SK-N-SH (cell line): ENCODE data around the gene BTNL8.

Experiments used
- CTCF ChIP-seq: fragments of 200-600 bp; sonication (generic); IDR thresholded peaks from 2 replicates; pipeline ENCODE4 v1.6.1; 2017; ENCODE audit warnings: antibody characterized with exemption, mild to moderate bottlenecking, moderate library complexity
- EP300 ChIP-seq, 2 experiments: IDR thresholded peaks; 2 replicates each; pipeline versions ENCODE4 v1.4.0 to v1.6.1; 2012; ENCODE audit warnings: borderline replicate concordance in 1 of 2, low read depth in 1 of 2, low read length in 1 of 2
- EZH2phosphoT487 ChIP-seq: fragments of 200-600 bp; sonication (generic); IDR thresholded peaks from 2 replicates; pipeline ENCODE4 v1.6.1; 2017; ENCODE audit warnings: low read depth, mixed run types, mild to moderate bottlenecking, antibody characterized with exemption, moderate library complexity, borderline replicate concordance
- GATA2 ChIP-seq: sonication (generic); formaldehyde crosslinking; IDR thresholded peaks from 2 replicates; pipeline ENCODE4 v1.5.0; 2020; ENCODE audit warnings: mild to moderate bottlenecking, missing genetic modification reagents
- MXI1 ChIP-seq: IDR thresholded peaks from 2 replicates; pipeline ENCODE4 v1.6.1; 2012; ENCODE audit warnings: mild to moderate bottlenecking, low read depth, low read length, improper control_type of control experiment
- POLR2AphosphoS5 ChIP-seq: IDR thresholded peaks from 2 replicates; pipeline ENCODE4 v1.6.1; 2012; ENCODE audit warnings: low read depth, low read length
- RAD21 ChIP-seq: IDR thresholded peaks from 2 replicates; pipeline ENCODE4 v1.6.1; 2012; ENCODE audit warnings: mild to moderate bottlenecking, low read length
- RCOR1 ChIP-seq: fragments of 150-350 bp; IDR thresholded peaks from 2 replicates; pipeline ENCODE4 v1.6.1; 2017; ENCODE audit warnings: antibody characterized with exemption, low read length
- REST ChIP-seq: IDR thresholded peaks from 2 replicates; pipeline ENCODE4 v1.6.1; 2012; ENCODE audit warnings: mild to moderate bottlenecking, low read depth, low read length, moderate library complexity
- SIN3A ChIP-seq: IDR thresholded peaks from 2 replicates; pipeline ENCODE4 v1.6.1; 2012; ENCODE audit warnings: low read depth, mild to moderate bottlenecking, low read length, moderate library complexity, borderline replicate concordance
- SMC3 ChIP-seq: IDR thresholded peaks from 2 replicates; pipeline ENCODE4 v1.6.1; 2012; ENCODE audit warnings: low read depth, low read length, improper control_type of control experiment
- TAF1 ChIP-seq: IDR thresholded peaks from 2 replicates; pipeline ENCODE4 v1.6.1; 2012; ENCODE audit warnings: low read depth, mild to moderate bottlenecking, low read length, moderate library complexity, borderline replicate concordance
- USF1 ChIP-seq: IDR thresholded peaks from 2 replicates; pipeline ENCODE4 v1.4.0; 2012; ENCODE audit warnings: low read depth, borderline replicate concordance
- YY1 ChIP-seq: IDR thresholded peaks from 2 replicates; pipeline ENCODE4 v1.4.0; 2012; ENCODE audit warnings: low read depth, mild to moderate bottlenecking

GRCh38 chr5:180970336-180970735 lies 71.4 kb downstream of the BTNL8 start:
- TF ChIP-seq RCOR1: no peak
- TF ChIP-seq GATA2: no peak
- TF ChIP-seq CTCF: no peak
- no peak for TF ChIP-seq USF1
- no peak for TF ChIP-seq YY1
- no peak for TF ChIP-seq EP300 (IDR thresholded peaks at IDR 0.05; ENCODE audit: borderline replicate concordance in 1 of 2, low read depth in 1 of 2, low read length in 1 of 2)
- TF ChIP-seq RAD21: no peak
- TF ChIP-seq MXI1: no peak
- TF ChIP-seq POLR2AphosphoS5: no peak
- no peak for TF ChIP-seq SMC3
- no peak for TF ChIP-seq TAF1
- no peak for TF ChIP-seq REST
- no peak for TF ChIP-seq EZH2phosphoT487
- no peak for TF ChIP-seq SIN3A
